ENCODE results near the gene IGF2.

DNA sequence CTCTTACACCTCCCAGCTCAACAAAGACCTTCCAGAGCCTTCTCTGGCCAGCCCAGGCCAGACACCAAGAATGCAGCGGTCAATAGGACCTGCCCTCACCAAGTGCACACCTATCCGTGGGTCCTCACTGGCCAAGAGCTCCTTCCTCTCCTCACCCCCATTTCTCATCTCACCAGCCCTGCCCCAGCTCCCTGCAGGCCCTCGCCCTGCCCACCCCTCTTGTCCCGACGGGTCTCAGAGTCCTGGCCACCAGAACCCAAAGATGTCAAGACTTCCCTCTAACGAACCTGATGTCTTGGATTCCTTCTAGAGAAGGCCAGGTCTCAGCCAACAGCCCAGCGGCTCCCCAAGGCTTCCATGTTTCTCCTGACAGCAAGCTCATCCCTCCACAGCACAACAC is 43.6 kb downstream of the IGF2 start:
- no peak for TF ChIP-seq ZC3H10 (CRISPR knock-in tag; IDR thresholded peaks at IDR 0.05)
- TF ChIP-seq TCF4 (CRISPR knock-in tag; IDR thresholded peaks at IDR 0.05; ENCODE audit: borderline replicate concordance) = no peak
- TF ChIP-seq, protein P1, sequence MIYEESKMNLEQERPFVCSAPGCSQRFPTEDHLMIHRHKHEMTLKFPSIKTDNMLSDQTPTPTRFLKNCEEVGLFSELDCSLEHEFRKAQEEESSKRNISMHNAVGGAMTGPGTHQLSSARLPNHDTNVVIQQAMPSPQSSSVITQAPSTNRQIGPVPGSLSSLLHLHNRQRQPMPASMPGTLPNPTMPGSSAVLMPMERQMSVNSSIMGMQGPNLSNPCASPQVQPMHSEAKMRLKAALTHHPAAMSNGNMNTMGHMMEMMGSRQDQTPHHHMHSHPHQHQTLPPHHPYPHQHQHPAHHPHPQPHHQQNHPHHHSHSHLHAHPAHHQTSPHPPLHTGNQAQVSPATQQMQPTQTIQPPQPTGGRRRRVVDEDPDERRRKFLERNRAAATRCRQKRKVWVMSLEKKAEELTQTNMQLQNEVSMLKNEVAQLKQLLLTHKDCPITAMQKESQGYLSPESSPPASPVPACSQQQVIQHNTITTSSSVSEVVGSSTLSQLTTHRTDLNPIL (CRISPR knock-in tag; IDR thresholded peaks at IDR 0.05; ENCODE audit: low read depth) = no peak
- TF ChIP-seq, protein P2, sequence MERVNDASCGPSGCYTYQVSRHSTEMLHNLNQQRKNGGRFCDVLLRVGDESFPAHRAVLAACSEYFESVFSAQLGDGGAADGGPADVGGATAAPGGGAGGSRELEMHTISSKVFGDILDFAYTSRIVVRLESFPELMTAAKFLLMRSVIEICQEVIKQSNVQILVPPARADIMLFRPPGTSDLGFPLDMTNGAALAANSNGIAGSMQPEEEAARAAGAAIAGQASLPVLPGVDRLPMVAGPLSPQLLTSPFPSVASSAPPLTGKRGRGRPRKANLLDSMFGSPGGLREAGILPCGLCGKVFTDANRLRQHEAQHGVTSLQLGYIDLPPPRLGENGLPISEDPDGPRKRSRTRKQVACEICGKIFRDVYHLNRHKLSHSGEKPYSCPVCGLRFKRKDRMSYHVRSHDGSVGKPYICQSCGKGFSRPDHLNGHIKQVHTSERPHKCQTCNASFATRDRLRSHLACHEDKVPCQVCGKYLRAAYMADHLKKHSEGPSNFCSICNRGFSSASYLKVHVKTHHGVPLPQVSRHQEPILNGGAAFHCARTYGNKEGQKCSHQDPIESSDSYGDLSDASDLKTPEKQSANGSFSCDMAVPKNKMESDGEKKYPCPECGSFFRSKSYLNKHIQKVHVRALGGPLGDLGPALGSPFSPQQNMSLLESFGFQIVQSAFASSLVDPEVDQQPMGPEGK (CRISPR knock-in tag; IDR thresholded peaks at IDR 0.05; ENCODE audit: borderline replicate concordance) = no peak
- TF ChIP-seq ZFP3 (CRISPR knock-in tag; IDR thresholded peaks at IDR 0.05) = no peak
